IPS-NIHi11 (cell line): ENCODE measurements around the gene ILK.

Experiments
- DNase-seq: peaks from one replicate; pipeline ENCODE4 v3.0.0; 2012; ENCODE audit warnings: mixed read lengths, low spot score

Gene ILK

DNA sequence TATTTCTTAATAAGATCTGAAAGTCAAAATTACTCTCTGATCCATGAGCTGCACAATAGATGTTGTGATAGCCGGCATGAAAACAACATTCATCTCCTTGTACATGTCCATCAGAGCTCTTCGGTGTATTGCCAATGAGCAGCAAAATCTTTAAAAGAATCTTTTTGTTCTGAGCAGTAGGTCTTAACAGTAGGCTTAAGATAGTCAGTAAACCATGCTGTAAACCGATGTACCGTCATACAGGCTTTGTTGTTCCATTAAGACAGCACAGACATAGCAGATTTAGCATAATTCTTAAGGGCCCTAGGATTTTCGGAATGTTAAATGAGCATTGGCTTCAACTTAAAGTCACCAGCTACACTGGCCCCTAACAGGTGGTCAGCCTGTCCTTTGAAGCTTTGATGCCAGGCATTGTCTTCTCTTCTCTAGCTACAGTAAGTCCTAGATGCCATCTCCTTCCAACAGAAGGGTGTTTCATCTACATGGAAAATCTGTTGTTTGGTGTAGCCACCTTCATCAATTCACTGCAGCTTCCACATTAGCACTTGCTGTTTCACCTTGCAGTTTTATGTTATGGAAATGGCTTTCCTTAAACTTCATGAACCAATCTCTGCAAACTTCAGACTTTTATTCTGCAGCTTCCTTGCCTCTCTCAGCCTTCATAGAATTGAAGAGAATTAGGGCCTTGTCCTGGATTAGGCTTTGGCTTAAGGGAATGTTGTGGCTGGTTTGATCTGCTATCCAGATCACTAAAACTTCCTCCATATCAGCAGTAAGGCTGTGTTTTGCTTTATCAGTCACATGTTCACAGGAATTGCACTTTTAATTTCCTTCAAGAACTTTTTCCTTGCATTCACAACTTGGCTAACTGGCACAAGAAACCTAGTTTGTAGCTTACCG, 28.5 kb upstream of the ILK start:
- DNase-seq = no peak

- no peak for DNase-seq
Observed at GRCh38 chr11:6576471-6577373, 26.9 kb upstream of the ILK start.

DNA sequence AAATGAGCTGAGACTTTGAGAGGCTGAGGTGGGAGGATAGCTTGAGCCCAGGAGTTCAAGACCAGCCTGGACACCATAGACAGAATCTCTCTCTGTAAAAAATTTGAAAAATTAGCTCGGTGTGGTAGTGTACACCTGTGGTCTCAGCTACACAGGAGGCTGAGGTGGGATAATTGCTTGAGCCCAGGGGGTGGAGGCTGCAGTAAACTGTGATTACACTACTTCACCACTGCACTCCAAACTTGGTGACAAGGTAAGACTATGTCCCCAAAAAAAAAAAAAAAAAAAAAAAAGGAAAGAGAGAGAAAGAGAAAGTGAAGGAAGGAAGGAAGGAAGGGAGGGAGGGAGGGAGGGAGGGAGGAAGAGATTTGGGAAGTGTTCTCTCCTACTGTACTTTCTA, 25.4 kb upstream of the ILK start:
- DNase-seq = no peak

GRCh38 chr11:6579681-6580080, 23.9 kb upstream of the ILK start:
- DNase-seq = no peak

GRCh38 chr11:6583584-6583983, 20.0 kb upstream of the ILK start:
- no peak for DNase-seq

DNA sequence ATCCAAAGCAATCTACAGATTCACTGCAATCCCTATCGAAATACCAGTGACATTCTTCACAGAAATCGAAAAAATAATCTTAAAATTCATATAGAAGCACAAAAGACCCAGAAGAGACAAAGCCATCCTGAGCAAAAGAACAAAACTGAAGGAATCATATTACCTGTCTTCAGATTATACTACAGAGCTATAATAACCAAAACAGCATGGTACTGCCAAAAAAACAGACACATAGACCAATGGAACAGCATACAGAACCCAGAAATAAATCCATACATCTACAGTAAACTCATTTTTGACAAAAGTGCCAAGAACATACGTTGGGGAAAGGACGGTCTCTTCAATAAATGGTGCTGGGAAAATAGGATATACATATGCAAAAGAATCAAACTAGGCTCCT, 19.0 kb upstream of the ILK start:
- no peak for DNase-seq

GRCh38 chr11:6586434-6587359, 16.9 kb upstream of the ILK start:
- DNase-seq = no peak

- no peak for DNase-seq
Observed at GRCh38 chr11:6587360-6587953, 16.1 kb upstream of the ILK start.

GRCh38 chr11:6588018-6588417, 15.6 kb upstream of the ILK start:
- no peak for DNase-seq

DNA sequence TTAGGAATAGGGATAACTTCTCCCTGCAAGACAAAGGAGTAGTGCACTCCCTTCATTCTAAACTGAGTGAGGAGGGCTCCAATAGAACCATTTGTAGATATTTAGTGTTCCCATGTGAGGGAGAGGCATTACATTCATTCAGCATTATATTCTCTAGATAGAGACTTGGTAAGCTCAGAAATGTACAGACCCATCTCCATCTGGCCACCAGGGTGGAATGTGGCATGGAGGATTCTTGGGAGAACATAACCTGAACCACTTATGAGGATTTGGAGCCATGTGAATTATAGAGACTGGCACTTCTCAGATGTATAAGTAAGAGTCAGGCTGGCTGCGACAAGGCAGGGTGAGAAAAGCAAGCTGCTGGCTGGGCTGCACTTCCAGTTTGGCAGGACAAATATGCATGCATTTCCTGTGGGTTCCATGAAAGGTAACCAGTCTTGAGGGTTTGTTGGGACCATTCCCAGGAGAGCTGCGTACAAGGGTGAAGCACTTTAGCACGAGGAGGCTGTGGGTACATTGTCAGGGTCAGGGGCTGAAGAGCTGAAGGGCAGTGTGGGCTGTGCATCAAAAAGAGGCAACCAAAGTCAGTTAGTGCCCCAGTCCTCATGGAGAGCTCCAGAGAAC, 9.3 kb upstream of the ILK start:
- DNase-seq = no peak

- no peak for DNase-seq
Observed at GRCh38 chr11:6596239-6596877, 7.2 kb upstream of the ILK start.

GRCh38 chr11:6598555-6598954, 5.0 kb upstream of the ILK start:
- DNase-seq = no peak

DNA sequence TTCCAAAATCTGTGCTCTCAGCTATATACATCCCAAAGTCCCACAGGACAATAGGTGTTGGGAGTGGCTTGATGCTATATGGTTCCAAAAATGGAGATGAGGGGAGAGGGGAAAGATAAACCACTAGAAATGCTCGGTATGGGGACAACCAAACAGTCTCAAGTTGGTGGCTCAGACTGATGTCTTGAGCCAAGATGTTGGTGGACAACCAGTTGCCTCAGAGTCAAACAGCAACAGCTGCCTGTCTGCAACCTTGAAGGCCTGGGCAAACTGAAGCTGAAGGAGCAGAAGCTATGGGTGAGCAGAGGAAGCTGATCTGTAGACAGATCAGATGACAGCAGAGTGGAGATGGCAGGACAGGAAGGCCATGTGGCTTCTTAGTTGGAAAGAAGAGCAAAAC, 4.1 kb upstream of the ILK start:
- DNase-seq = no peak

DNA sequence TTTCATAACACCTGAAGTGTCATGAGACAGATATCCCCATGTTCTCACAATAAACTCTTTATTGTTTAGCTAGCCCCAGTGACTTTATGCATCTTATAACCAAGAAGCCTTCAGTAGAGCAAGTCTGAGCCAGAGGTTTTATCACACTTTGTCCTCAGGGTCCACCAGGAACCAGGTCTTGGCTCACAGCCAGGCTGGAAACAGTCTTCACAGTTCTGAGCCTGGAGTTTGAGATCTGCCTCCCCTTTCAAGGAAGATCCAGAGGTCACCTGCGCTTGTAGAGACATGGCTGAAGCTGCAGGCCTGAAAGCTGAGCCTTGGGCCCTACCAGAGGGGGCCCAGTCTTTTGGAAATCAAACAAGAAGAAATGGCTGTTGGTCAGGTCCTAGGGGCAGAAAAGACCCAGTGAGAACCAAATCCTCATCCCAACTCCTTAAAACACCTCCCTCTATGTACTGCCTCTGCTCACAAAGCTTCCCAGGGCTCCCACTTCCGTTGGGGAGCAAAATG, 3.6 kb upstream of the ILK start:
- no peak for DNase-seq

GRCh38 chr11:6601041-6601461, 2.5 kb upstream of the ILK start:
- no peak for DNase-seq

GRCh38 chr11:6602096-6602940, 1.3 kb upstream of the ILK start:
- DNase-seq = no peak

DNA sequence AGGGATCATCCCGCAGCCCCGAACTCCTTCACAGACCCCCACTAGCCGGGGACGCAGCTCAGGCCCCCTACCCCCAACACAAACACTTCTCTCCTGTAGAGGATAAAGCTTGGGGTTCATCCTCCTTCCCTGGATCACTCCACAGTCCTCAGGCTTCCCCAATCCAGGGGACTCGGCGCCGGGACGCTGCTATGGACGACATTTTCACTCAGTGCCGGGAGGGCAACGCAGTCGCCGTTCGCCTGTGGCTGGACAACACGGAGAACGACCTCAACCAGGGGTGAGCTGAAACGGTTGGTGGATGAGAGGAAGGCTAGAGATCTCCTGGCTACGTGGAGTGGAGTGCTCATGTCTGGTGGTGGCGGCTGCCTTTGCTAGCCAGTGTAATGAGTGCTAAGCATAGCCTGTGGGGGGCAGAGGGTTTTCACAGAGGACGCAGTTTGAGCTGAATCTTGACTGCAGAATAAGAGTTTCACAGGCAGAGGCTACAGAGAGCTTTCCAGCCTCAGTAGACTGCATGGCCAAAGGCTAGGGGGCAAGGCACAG, 580 bp downstream of the ILK start:
- peak; percentile 42 for DNase-seq

- DNase-seq = no peak
Observed at GRCh38 chr11:6604790-6605189, 1.2 kb downstream of the ILK start.
